Astrocyte (in vitro differentiated cells and primary cell): ENCODE results near the gene CRYGA. TPM values are rescaled to one million over a fixed set of nuclear protein-coding genes. Genes with fewer than 3 reads are reported as not detected.

ENCODE experiments used
- DNase-seq: peaks from one replicate; pipeline ENCODE4 v3.0.0-alpha.2; 2010; ENCODE audit warnings: low read depth
- FAIRE-seq: peaks from 2 replicates; lab custom pipeline; 2011; peaks lifted over from hg19 to GRCh38; lab: Jason Lieb, UNC
- H2AFZ ChIP-seq: 2 replicates; pipeline ENCODE4 v1.6.0; 2012; ENCODE audit warnings: low read depth, low read length, inconsistent platforms
- H3K27ac ChIP-seq: 2 replicates; pipeline ENCODE4 v1.5.1; 2011; ENCODE audit warnings: low read depth, low read length, inconsistent platforms
- H3K27me3 ChIP-seq: 2 replicates; pipeline ENCODE4 v1.6.0; 2011; ENCODE audit warnings: low read length, inconsistent platforms; ENCODE audit not compliant: insufficient read depth
- H3K36me3 ChIP-seq: 2 replicates; pipeline ENCODE4 v1.5.1; 2011; ENCODE audit warnings: low read length, inconsistent platforms; ENCODE audit not compliant: insufficient read depth
- H3K4me1 ChIP-seq: 2 replicates; pipeline ENCODE4 v1.5.1; 2011; ENCODE audit warnings: low read length, inconsistent platforms; ENCODE audit not compliant: insufficient read depth
- H3K4me2 ChIP-seq: 2 replicates; pipeline ENCODE4 v1.6.0; 2012; ENCODE audit warnings: low read length, inconsistent platforms
- H3K4me3 ChIP-seq: 2 replicates; pipeline ENCODE4 v1.5.1; 2011; ENCODE audit warnings: low read depth, mild to moderate bottlenecking, low read length, inconsistent platforms; ENCODE audit not compliant: insufficient read depth
- H3K79me2 ChIP-seq: 2 replicates; pipeline ENCODE4 v1.6.0; 2012; ENCODE audit warnings: mild to moderate bottlenecking, low read length, inconsistent platforms; ENCODE audit not compliant: insufficient read depth
- H3K9ac ChIP-seq: 2 replicates; pipeline ENCODE4 v1.6.0; 2012; ENCODE audit warnings: mild to moderate bottlenecking, low read length, inconsistent platforms
- H3K9me3 ChIP-seq: 2 replicates; pipeline ENCODE4 v1.5.1; 2012; ENCODE audit warnings: low read depth, mild to moderate bottlenecking, low read length, inconsistent platforms; ENCODE audit not compliant: insufficient read depth
- H4K20me1 ChIP-seq: 2 replicates; pipeline ENCODE4 v1.6.0; 2012; ENCODE audit warnings: low read length, inconsistent platforms; ENCODE audit not compliant: insufficient read depth
- H3K27ac Mint-ChIP-seq: one replicate; pipeline ENCODE4 v1.8.0; 2021; ENCODE audit warnings: mild to moderate bottlenecking, mixed read lengths; ENCODE audit not compliant: unreplicated experiment
- H3K27me3 Mint-ChIP-seq: one replicate; pipeline ENCODE4 v1.8.0; 2021; ENCODE audit warnings: low read depth, mixed read lengths; ENCODE audit not compliant: unreplicated experiment
- H3K36me3 Mint-ChIP-seq: one replicate; pipeline ENCODE4 v1.8.0; 2021; ENCODE audit warnings: low read depth, mixed read lengths; ENCODE audit not compliant: unreplicated experiment
- H3K4me1 Mint-ChIP-seq: one replicate; pipeline ENCODE4 v1.8.0; 2021; ENCODE audit warnings: low read depth, mixed read lengths; ENCODE audit not compliant: unreplicated experiment
- H3K4me3 Mint-ChIP-seq: one replicate; pipeline ENCODE4 v1.8.0; 2021; ENCODE audit warnings: mild to moderate bottlenecking, moderate library complexity, mixed read lengths; ENCODE audit not compliant: unreplicated experiment
- H3K9me3 Mint-ChIP-seq: one replicate; pipeline ENCODE4 v1.8.0; 2021; ENCODE audit warnings: mild to moderate bottlenecking, mixed read lengths; ENCODE audit not compliant: unreplicated experiment
- CTCF ChIP-seq: IDR thresholded peaks from 2 replicates; pipeline ENCODE4 v1.5.1; 2011; ENCODE audit warnings: low read depth, mild to moderate bottlenecking, inconsistent platforms, low read length, moderate library complexity; ENCODE audit not compliant: insufficient read depth
- EZH2 ChIP-seq: IDR thresholded peaks from 2 replicates; pipeline ENCODE4 v1.6.1; 2012; ENCODE audit warnings: mild to moderate bottlenecking, low read length, inconsistent platforms; ENCODE audit not compliant: insufficient read depth
- total RNA-seq: library from RNA; stranded (reverse); gene quantifications from 2 replicates; pipeline ENCODE4 v1.2.1, GENCODE V29; 2021

Gene CRYGA
- total RNA-seq, 1 donor from 2014 or later = not detected

GRCh38 chr2:208183972-208184705 lies 20.8 kb upstream of the CRYGA start:
- FAIRE-seq (no peak), DNase-seq (no peak)
- Histone ChIP-seq H3K79me2 (no peaks in the 10 kb centered on the region), H3K4me1 (no peaks in the 10 kb centered on the region), H4K20me1 (no peaks in the 10 kb centered on the region), H3K9me3 (no peaks in the 10 kb centered on the region), H3K9ac (no peak overlapping the region), H2AFZ (peak overlapping the region; percentile 4), H3K27ac (no peak overlapping the region), H3K4me3 (no peak overlapping the region), H3K27me3 (peaks cover 8% of the 10 kb centered on the region), H3K4me2 (no peak overlapping the region), H3K36me3 (no peaks in the 10 kb centered on the region)
- peaks cover 26% of the 10 kb centered on the region for H3K27me3 Mint-ChIP-seq
- no peak overlapping the region for H3K4me3 Mint-ChIP-seq
- H3K4me1 Mint-ChIP-seq = no peaks in the 10 kb centered on the region
- no peaks in the 10 kb centered on the region for H3K36me3 Mint-ChIP-seq
- no peak overlapping the region for H3K27ac Mint-ChIP-seq
- no peaks in the 10 kb centered on the region for H3K9me3 Mint-ChIP-seq
- TF ChIP-seq CTCF (no peak), EZH2 (no peak)

GRCh38 chr2:208183526-208183925 lies 20.1 kb upstream of the CRYGA start:
- Histone ChIP-seq H4K20me1 (no peaks in the 10 kb centered on the region), H3K9me3 (no peaks in the 10 kb centered on the region), H3K4me2 (no peak overlapping the region), H3K4me1 (no peaks in the 10 kb centered on the region), H3K4me3 (no peak overlapping the region), H2AFZ (peak overlapping the region; percentile 4), H3K27me3 (peaks cover 8% of the 10 kb centered on the region), H3K36me3 (no peaks in the 10 kb centered on the region), H3K9ac (no peak overlapping the region), H3K27ac (no peak overlapping the region), H3K79me2 (no peaks in the 10 kb centered on the region)
- no peak for FAIRE-seq
- no peaks in the 10 kb centered on the region for H3K4me1 Mint-ChIP-seq
- no peaks in the 10 kb centered on the region for H3K9me3 Mint-ChIP-seq
- H3K36me3 Mint-ChIP-seq = no peaks in the 10 kb centered on the region
- TF ChIP-seq EZH2 (no peak), CTCF (no peak)
- no peak for DNase-seq
- no peak overlapping the region for H3K27ac Mint-ChIP-seq
- H3K27me3 Mint-ChIP-seq = peaks cover 25% of the 10 kb centered on the region
- no peak overlapping the region for H3K4me3 Mint-ChIP-seq

- Histone ChIP-seq H3K36me3 (no peaks in the 10 kb centered on the region), H3K27ac (no peak overlapping the region), H4K20me1 (no peaks in the 10 kb centered on the region), H3K27me3 (peaks cover 8% of the 10 kb centered on the region), H3K79me2 (no peaks in the 10 kb centered on the region), H2AFZ (no peak overlapping the region), H3K9me3 (no peaks in the 10 kb centered on the region), H3K4me3 (no peak overlapping the region), H3K4me1 (no peaks in the 10 kb centered on the region), H3K4me2 (no peak overlapping the region), H3K9ac (no peak overlapping the region)
- peaks cover 25% of the 10 kb centered on the region for H3K27me3 Mint-ChIP-seq
- no peaks in the 10 kb centered on the region for H3K4me1 Mint-ChIP-seq
- no peak for FAIRE-seq
- H3K36me3 Mint-ChIP-seq = no peaks in the 10 kb centered on the region
- DNase-seq = no peak
- no peaks in the 10 kb centered on the region for H3K9me3 Mint-ChIP-seq
- TF ChIP-seq EZH2 = no peak
- no peak for TF ChIP-seq CTCF
- H3K27ac Mint-ChIP-seq = no peak overlapping the region
- H3K4me3 Mint-ChIP-seq = no peak overlapping the region
These were observed 19.4 kb upstream of the CRYGA start for GRCh38 chr2:208182835-208183234.
